IPS-NIHi7 (cell line): ENCODE results near the gene MUC20.
"Not testable (repeated sequence)": the region's sequence is repeated elsewhere in the genome, so short reads cannot be mapped to it uniquely, and the experiment has no call there.

Experiments
- DNase-seq: peaks from one replicate; pipeline ENCODE4 v3.0.0; 2012; ENCODE audit warnings: mixed read lengths; ENCODE audit errors: extremely low spot score

MUC20 gene

DNA sequence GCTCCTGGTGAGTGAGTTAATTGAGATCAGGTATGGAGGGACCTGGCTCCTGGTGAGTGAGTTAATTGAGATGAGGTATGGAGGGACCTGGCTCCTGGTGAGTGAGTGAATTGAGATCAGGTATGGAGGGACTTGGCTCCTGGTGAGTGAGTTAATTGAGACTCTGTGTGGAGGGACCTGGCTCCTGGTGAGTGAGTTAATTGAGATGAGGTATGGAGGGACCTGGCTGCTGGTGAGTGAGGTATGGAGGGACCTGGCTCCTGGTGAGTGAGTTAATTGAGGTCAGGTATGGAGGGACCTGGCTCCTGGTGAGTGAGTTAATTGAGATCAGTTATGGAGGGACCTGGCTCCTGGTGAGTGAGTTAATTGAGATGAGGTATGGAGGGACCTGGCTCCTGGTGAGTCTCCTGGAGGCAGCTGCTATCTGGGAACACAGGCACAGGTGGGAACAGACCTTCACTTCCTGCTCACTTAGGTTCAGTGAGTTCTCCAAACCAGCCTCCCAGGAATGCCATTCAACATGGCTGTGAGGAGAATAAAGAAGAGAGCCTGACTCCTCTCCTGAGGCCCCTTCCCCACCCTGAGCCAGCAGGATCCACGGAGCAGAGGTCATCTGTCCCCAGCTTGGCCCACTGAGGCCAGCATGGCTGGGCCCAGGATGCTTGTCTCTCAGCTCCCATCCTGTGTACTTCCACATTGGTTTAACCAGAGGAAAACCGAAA lies 9.5 kb upstream of the MUC20 start:
- DNase-seq, result not testable (repeated sequence)

DNA sequence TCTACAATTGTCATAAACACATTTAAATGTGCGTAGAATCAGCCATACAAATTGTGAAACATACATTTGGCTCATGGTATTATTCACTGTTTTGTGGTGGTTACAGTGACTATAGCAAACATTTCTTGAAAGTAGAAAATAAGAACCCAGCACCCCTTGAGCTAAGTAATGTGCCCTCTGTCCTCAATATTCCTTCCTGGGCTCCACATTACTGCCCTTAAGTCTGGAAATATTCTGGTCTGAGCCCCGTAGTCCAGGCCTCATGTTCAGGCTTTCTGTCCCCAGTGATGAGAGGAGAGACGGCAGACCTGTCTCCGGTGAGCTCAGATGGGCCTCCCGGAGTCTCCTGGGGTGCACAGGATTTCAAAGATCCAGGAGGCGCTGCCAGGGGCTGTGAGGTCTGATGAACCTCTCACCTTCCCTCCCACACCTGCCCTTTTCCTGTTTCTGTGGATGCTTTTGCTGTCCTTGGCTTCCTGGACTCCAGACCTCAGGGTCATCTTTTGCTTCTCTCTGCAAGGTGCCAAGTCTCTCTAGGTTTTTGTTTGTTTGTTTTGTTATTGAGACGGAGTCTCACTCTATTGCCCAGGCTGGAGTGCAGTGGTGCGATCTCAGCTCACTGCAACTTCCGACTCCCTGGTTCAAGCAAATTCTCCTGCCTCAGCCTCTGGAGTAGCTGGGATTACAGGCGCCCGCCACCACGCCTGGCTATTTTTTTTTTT lies 8.8 kb upstream of the MUC20 start:
- DNase-seq, result no peak

DNA sequence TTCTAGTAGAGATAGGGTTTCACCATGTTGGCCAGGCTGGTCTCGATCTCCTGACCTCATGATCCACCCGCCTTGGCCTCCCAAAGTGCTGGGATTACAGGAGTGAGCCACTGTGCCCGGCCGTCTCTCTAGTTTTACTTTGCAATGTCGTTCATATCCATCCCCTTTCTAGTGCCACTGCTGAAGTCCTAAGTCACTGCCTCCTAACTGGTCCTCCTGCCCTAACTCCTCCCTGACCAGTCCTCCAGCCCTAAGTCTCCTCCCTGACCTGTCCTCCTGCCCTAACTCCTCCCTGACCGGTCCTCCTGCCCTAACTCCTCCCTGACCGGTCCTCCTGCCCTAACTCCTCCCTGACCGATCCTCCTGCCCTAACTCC lies 8.3 kb upstream of the MUC20 start:
- DNase-seq, result not testable (repeated sequence)

DNA sequence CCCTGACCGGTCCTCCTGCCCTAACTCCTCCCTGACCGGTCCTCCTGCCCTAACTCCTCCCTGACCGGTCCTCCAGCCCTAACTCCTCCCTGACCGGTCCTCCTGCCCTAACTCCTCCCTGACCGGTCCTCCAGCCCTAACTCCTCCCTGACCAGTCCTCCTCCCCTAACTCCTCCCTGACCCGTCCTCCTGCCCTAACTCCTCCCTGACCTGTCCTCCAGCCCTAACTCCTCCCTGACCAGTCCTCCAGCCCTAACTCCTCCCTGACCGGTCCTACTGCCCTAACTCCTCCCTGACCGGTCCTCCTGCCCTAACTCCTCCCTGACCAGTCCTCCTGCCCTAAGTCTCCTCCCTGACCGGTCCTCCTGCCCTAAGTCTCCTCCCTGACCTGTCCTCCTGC lies 7.6 kb upstream of the MUC20 start:
- DNase-seq, result not testable (repeated sequence)

DNA sequence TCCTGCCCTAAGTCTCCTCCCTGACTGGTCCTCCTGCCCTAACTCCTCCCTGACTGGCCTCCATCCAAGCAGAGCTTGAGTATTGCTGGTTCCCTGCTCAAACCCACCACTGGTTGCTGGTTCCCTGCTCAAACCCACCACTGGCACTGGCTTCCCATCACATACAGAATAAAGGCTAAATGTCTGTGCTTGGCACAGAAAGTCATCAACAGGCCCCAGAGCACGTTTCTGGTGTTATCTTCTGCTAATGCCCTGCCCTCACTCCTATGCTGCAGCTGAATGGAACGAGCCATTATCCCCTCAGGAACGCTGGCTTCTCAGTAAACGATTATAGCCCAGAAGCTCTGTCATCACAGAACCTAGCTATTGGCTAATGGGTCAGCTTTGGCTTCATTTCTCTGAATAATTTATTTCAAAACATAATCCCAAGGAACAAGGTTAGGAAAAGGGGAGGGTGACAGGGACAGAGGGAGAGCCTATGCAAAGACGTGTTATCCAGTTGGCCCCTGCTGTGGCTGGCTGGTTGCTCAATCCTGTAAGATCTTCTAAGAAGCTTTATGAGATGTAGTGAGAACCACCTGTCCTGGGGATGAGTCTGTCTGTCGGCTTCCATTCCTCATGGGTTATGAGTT lies 6.3 kb upstream of the MUC20 start:
- no peak for DNase-seq

DNA sequence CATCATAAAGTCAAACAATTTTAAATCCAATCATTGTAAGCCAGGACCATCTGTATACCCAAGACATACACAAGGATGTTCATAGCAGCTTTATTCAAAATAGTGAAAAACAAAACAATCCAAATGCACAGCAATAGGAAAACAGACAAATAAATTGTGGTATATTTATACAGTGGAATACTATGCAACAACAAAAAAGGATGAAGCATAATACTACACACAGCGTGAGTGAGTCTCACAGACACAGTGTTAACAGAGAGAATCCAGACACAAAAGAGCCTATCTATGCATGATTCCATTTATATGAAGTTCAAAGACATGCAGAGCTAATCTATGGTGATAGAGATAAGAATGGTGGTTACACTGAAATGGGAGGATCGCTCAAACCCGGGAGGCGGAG lies 5.6 kb upstream of the MUC20 start:
- no peak for DNase-seq

DNA sequence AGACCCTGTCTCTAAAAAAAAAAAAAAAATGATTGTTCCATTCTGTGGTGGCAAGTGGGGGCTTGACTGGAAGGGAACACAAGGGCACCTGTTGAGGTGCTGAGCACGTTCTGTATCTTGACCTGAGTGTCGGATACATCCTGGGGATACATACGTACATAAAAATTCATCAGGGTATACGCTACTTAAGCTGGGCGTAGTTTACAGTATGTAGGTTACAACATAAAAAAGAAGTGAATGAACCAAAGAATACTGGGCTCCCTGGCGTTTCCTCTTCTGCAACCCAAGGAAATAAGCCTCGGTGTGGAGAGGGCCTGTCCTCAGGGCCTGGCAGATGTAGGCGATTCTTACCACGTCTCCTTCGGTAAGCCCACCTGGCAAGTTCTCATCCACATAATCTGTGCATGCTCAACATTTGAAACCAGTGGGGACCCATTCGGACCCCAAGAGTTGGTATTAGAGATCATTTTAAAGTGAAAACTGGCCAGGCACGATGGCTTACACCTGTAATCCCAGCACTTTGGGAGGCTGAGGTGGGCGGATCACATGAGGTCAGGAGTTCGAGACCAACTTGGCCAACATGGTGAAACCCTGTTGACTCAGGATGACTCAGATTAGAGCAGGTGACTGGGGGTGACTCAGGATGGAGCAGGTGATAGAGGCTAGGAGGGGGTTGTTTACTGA lies 5.1 kb upstream of the MUC20 start:
- DNase-seq, result no peak

DNA sequence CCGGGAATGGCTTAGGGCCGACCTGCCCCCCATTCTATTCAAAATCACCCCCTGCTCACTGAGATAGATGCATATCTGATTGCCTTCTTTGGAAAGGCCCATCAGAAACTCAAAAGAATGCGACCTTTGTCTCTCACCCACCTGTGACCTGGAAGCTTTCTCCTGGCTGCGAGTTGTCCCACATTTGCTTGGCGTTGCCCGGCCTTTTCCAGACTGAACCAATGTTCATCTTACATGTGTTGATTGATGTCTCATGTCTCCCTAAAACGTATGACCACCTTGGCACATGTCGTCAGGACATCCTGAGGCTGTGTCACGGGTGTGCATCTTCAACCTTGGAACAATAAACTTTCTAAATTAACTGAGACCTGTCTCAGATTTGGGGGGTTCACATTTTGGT lies 3.4 kb upstream of the MUC20 start:
- no peak for DNase-seq

DNA sequence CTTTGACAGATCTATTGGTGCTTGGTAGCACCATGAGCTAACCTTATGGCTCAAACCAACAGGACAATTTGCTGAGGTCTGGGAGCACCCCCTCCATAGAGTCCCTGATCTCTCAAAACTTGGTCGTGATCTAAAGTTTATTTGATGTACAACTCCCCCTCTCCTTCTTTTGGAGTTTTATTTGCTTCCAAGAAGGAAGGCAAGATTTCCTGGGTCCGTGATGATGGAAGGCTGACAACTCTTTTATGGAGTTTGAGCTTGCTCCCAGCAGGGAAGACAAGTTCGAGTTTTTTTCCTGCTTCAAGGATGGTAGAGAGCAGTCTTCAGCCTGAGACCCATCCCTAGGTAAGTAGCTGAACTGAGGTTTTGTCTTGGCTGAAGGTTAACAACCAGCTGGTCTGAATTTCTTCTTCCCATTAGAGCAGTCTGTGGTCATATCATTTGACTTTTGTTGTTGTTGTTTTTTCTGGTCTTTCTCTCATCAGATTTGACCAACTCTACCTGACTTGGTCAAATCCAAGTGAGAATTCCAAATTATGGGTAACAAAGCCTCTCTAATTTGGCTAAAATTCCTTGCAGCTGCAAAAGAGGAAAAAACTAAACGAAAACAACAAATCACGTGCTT lies 2.8 kb upstream of the MUC20 start:
- no peak for DNase-seq

DNA sequence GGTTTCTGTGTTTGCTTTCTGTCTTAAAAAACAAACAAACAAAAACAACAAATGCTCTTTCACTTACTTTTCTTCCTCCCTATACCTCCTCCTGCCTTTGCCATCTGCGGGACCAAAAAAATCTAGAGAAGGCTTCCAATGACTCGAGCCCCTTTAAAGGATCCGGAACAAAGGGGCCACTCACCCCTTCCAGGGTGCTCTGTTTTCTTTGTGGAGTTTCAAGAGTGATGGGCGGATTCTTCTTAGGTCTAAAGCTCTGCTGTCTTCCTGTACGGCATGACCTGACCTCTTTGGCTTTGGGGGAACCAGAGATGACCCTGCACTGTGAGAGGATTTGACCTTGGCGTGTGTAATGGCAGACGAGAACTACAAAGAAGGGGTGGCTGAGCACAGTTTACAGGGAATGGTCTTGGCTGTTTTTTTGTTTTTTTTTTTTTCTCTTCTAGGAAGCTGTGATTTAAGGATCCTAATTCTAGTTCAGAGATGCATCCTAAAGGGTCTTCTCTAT lies 2.2 kb upstream of the MUC20 start:
- no peak for DNase-seq

DNA sequence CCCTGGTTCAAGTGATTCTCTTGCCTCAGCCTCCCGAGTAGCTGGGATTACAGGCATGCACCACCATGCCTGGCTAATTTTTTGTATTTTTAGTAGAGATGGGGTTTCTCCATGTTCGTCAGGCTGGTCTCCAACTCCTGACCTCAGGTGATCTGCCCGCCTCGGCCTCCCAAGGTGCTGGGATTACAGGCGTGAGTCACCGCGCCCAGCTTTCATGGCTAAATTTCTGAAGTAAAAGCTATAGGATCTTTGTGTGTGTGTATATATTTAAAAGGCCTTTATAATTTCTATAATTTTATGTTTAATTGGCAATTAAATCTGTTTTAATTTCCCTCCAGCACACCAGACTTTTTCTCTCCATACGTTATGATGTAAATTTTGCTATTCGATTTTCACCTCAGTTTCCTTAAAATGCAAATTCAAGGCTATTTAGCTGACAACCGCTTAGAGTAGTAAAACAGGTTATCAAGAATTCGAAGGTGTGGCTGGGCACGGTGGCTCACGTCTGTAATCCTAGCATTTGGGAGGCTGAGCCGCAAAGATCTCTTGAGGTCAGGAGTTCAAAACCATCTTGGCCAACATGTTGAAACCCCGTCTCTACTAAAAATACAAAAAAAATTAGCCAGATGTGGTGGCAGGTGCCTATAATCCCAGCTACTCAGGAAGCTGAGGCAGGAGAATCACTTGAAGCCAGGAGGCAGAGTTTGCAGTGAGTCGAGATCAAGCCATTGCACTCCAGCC lies 1.1 kb upstream of the MUC20 start:
- not testable (repeated sequence) for DNase-seq

DNA sequence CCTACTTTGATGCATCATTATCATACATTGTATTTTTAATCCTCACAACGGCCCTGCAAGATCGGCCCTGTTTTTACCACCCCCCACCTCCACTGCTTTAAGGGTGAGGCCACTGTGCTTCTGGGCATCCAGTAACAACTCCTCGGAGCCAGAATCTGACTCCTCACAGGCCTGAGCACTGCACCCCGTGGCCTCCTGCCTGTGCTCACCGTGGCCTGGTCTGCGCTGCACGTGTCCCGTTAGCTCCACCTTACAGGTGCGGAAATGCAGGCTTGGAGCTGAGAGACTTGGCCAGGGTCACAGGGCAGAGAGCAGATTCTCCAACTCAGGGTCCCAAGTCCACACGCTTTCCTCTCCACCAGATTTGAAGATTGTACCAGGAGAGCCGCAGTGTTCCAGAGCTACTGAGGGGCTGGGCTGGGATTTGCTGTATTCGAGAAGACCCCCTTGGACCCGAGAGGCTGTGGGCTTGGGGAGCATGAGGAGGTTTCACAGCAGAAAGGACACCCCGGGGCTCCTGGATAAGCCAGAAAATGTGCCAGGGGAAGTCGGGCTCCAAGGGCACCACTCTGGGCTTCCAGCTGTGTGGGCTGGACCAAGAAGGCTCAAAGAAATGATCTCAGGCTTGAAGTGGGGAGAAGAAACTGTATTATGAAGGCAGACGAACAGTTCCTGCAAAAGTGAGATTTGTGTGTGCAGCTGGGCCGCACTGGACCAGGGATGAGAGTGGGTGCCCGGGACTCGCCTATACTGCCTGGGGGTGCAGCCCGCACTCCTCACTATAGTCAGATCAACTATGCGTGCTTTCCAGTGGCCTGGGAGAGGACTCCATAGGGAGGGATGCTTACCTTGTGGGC lies 1.6 kb downstream of the MUC20 start:
- DNase-seq, result not testable (repeated sequence)

DNA sequence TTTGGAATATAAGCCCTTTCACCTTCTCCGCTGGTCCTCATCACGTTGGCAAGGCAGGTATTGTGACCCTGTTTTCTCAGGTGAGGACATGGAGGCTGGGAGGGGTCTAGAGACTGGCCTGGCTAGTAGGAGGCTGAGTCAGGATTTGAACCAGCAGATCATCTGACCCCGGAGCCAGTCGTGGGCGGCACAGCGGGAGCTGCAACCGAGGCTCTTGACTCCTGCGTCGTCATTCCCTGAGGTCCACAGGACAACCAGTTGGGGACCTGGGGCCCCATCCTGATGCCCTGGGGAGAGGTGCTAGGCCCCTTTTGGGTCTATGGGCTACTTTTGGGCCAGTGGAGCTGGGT lies 2.2 kb downstream of the MUC20 start:
- DNase-seq, result not testable (repeated sequence)

DNA sequence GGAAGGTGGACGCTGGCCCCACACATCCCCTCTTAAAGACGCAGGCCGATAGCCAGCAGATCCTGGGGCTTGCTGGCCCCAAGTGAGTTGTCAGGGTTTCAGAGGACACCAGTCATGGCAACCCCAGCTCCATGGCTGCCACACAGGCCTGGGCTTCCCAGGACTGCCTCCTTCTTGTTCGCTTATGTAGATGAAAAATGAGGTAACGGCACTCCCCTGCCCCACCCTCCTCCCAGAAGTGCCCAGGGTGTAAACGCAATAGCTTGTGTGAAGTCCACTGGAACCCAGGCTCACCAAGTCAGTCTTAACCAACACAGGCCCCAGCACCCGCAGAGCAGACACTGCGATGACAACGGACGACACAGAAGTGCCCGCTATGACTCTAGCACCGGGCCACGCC lies 3.6 kb downstream of the MUC20 start:
- not testable (repeated sequence) for DNase-seq

DNA sequence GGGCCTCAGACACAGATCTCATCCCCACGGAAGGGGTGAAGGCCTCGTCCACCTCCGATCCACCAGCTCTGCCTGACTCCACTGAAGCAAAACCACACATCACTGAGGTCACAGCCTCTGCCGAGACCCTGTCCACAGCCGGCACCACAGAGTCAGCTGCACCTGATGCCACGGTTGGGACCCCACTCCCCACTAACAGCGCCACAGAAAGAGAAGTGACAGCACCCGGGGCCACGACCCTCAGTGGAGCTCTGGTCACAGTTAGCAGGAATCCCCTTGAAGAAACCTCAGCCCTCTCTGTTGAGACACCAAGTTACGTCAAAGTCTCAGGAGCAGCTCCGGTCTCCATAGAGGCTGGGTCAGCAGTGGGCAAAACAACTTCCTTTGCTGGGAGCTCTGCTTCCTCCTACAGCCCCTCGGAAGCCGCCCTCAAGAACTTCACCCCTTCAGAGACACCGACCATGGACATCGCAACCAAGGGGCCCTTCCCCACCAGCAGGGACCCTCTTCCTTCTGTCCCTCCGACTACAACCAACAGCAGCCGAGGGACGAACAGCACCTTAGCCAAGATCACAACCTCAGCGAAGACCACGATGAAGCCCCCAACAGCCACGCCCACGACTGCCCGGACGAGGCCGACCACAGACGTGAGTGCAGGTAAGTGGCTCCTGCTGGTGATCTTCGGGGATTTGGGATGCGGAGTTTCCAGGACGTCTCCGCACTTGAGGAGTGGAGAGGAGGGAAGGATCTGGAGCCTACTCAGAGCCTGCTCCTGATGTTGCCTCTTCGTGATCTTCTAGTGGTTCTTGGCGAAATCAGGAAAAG lies 5.3 kb downstream of the MUC20 start:
- not testable (repeated sequence) for DNase-seq

DNA sequence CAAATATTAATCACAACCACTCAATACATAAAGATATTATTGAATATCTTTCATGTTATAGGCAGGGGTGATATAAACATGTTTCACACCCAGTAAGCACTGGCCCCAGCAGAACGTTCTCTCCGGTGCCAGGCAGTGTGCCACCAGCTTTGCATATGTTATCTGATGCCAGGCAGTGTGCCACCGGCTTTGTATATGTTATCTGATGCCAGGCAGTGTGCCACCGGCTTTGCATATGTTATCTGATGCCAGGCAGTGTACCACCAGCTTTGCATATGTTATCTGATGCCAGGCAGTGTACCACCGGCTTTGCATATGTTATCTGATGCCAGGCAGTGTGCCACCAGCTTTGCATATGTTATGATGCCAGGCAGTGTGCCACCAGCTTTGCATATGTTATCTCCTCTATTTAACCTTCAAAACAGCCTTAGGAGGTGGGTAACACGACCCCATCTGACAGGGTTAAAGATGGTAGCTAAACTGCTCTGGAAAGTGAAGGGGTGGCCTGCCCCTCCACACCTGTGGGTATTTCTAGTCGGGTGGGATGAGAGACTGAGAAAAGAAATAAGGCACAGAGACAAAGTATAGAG lies 6.9 kb downstream of the MUC20 start:
- no peak for DNase-seq

DNA sequence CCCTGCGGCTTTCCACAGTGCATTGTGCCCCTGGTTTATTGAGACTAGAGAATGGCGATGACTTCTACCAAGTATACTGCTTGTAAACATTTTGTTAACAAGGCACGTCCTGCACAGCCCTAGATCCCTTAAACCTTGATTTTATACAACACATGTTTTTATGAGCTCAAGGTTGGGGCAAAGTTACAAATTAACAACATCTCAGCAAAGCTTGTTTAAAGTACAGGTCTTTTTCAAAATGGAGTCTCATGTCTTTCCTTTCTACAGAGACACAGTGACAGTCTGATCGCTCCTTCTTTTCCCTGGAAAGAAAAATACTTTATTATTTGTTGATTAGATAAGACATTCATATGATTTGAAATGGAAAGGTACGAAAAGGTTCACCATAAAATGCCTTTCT lies 8.0 kb downstream of the MUC20 start:
- not testable (repeated sequence) for DNase-seq

DNA sequence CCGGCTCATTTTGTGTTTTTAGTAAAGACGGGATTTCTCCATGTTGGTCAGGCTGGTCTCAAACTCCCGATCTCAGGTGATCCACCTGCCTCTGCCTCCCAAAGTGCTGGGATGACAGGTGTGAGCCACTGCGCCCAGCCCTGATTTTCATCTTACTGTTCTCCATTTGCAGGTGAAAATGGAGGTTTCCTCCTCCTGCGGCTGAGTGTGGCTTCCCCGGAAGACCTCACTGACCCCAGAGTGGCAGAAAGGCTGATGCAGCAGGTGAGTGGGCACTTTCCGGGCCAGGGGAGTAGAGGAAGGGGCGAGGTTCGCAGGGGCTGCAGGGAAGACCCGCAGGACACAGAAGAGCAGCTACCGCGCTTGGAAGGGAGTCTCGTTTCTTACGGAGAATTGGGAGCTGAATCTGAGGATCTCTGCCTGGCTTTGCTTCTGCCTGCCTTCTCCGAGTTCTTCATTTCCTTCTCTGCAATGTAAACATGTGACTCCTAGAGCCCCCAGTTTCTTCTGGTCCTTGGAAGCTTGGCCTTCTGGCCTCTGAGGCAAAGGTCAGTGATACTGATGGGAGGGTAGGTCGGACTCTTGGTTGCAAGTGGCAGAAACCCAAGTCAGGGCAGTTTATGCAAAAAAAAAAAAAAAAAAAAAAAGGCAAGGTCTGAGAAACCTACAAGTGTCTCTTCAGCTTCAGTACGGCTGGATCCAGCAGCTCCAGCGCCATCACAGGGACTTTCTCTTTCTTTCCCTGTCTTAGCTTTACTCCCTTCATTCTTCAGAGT lies 8.9 kb downstream of the MUC20 start:
- no peak for DNase-seq
